ENCODE measurements around the gene TMIGD2.
"Not testable (repeated sequence)": the region's sequence is repeated elsewhere in the genome, so short reads cannot be mapped to it uniquely, and the experiment has no call there.

The TMIGD2 gene

DNA sequence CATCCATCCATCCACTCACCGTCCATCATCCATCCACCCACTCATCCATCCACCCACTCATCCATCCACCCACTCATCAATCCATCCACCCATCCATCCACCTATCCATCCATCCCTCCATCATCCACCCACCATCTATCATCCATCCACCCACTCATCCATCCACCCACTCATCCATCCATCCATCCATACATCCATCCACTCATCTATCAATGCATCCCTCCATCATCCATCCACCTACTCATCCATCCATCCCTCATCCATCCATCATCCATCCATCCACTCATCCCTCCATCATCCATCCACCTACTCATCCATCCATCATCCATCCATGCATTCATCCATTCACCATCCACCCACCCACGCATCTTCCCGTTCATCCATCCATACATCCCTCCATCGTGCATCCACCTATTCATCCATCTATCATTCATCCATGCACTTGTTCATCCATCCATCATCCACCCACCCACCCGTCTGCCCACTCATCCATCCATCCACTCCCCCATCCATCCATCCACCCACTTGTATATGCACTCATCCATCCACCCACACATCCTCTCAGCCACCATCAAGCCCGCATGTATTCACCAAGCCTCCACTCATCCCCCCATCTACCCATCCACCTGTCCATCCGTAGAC, 32.9 kb upstream of the TMIGD2 start:
- H3K4me3 Mint-ChIP-seq = no peak overlapping the region
- DNase-seq = no peak
- CTCF ChIA-PET = no interaction called here
- H3K9me3 Mint-ChIP-seq = peaks cover 3% of the 10 kb centered on the region
- peaks cover 3% of the 10 kb centered on the region for H3K36me3 Mint-ChIP-seq
- peaks cover 23% of the 10 kb centered on the region for H3K4me1 Mint-ChIP-seq
- no peaks in the 10 kb centered on the region for H3K27me3 Mint-ChIP-seq
- H3K27ac Mint-ChIP-seq = no peak overlapping the region

DNA sequence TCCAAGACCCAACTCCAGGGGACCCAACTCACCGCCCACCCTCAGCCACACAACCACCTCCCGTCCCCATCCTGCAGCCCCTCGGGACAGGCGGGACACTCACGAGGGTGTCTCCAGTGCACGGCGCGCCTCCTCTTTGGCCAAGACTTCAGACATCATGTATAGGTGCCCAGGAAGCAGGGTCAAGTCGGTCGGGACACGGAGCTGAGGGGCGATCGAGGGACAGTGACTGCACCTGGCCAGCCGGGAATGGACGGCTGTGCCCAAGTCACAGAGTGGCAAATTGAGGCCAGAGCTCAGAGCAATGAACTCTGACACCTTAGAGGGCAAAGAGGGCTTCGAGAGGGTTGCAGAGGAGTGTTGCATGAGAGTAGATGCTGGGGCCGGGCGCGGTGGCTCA, 27.7 kb upstream of the TMIGD2 start:
- H3K4me1 Mint-ChIP-seq = peaks cover 35% of the 10 kb centered on the region
- peaks cover 27% of the 10 kb centered on the region for H3K27me3 Mint-ChIP-seq
- H3K4me3 Mint-ChIP-seq = no peak overlapping the region
- peaks cover under 1% of the 10 kb centered on the region for H3K9me3 Mint-ChIP-seq
- DNase-seq = no peak
- CTCF ChIA-PET = no interaction called here
- peak overlapping the region; percentile 69 for H3K27ac Mint-ChIP-seq
- no peaks in the 10 kb centered on the region for H3K36me3 Mint-ChIP-seq

DNA sequence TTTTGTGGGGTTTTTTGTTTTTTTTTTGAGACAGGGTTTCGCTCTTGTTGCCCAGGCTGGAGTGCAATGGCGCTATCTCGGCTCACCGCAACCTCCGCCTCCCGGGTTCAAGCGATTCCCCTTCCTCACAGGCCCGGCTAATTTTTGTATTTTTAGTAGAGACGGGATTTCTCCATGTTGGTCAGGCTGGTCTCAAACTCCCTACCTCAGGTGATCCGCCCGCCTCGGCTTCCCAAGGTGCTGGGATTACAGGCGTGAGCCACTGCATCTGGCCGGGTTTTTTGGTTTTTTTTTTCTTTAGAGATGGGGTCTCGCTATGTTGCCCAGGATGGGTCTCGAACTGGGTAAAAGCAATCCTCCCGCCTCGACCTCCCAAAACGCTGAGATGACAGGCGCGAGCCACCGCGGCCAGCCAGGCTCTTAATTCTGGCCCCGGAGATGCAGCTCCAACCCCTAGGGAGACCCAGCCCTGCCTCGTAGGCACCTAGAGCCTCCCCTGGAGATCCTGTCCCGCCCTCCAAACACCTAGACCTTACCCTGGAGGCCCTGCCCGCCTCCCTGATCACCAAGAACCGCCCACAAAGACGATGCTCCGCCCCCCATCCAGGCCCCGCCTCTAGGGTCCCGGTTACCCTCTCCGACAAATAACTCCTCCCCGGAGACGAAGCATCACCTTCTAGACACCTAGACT, 26.9 kb upstream of the TMIGD2 start:
- Mint-ChIP-seq H3K4me1 (peaks cover 35% of the 10 kb centered on the region), H3K27ac (peak overlapping the region; percentile 90), H3K27me3 (peaks cover 27% of the 10 kb centered on the region), H3K4me3 (peak overlapping the region; percentile 78)
- H3K9me3 Mint-ChIP-seq, CTCF ChIA-PET, H3K36me3 Mint-ChIP-seq: not testable (repeated sequence)
- peak; percentile 54 for DNase-seq

DNA sequence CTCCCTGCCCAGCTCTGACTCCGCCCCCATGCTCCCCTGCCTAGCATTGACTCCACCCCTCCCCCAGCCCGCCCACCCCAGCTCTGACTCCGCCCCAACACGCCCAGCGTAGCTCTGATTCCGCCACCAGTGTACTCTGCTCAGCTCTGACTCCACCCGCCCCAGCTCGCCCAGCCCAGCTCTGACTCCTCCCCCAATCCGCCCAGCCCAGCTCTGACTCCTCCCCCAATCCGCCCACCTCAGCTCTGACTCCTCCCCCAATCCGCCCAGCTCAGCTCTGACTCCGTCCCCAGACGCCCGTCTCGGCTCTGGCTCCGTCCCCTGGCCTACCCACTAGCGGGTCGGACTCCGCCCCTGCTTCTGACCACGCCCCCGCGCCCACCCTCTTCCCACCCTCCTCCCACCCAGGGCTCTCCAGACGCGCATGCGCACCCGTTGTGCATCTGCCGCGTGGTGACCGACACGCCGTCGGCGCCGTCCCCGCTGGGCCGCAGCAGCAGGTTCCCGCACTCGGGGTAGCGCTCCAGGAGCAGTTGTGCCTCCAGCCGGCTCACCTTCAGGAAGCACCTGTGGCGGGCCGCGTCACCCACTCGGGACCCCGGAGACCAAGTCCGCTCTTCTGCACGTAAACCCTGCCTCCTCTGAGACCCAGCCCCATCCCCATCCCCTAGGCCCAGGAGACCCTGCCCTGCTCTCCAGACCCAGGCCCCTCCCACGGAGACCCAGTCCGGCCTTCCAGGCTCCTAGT, 26.2 kb upstream of the TMIGD2 start:
- peaks cover 27% of the 10 kb centered on the region for H3K27me3 Mint-ChIP-seq
- H3K4me1 Mint-ChIP-seq = peaks cover 35% of the 10 kb centered on the region
- CTCF ChIA-PET = interaction anchor here (0.8 kb wide), 1 partner anchor 327 kb away, joined by 3 read pairs; no protein-coding TSS in a partner anchor
- no peaks in the 10 kb centered on the region for H3K9me3 Mint-ChIP-seq
- H3K36me3 Mint-ChIP-seq = no peaks in the 10 kb centered on the region
- peak; percentile 96 for DNase-seq
- H3K4me3 Mint-ChIP-seq = peak overlapping the region; percentile 78
- H3K27ac Mint-ChIP-seq = peak overlapping the region; percentile 90

DNA sequence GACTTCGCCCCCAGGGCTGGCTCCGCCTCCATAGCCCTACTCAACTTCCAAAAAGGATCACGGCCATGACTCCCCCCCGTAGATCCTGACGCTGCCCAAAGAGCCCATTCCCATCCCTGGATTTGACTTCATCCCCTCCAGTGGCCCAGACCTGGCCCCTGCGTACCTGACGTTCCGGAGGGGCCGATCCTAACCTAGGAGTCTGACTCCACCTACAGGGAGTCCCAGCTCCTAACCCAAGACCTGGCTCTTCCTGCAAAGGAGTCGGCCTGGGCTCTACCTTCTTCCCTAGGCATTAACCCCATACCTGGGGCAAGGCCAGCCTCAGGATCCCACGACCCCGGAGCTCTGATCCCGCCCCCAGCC, 25.7 kb upstream of the TMIGD2 start:
- peaks cover 27% of the 10 kb centered on the region for H3K27me3 Mint-ChIP-seq
- H3K4me1 Mint-ChIP-seq = peaks cover 35% of the 10 kb centered on the region
- no peak for DNase-seq
- H3K9me3 Mint-ChIP-seq = no peaks in the 10 kb centered on the region
- peak overlapping the region; percentile 78 for H3K4me3 Mint-ChIP-seq
- CTCF ChIA-PET = interaction anchor here (0.8 kb wide), 1 partner anchor 326 kb away, joined by 3 read pairs; no protein-coding TSS in a partner anchor
- H3K27ac Mint-ChIP-seq = peak overlapping the region; percentile 78
- no peaks in the 10 kb centered on the region for H3K36me3 Mint-ChIP-seq

DNA sequence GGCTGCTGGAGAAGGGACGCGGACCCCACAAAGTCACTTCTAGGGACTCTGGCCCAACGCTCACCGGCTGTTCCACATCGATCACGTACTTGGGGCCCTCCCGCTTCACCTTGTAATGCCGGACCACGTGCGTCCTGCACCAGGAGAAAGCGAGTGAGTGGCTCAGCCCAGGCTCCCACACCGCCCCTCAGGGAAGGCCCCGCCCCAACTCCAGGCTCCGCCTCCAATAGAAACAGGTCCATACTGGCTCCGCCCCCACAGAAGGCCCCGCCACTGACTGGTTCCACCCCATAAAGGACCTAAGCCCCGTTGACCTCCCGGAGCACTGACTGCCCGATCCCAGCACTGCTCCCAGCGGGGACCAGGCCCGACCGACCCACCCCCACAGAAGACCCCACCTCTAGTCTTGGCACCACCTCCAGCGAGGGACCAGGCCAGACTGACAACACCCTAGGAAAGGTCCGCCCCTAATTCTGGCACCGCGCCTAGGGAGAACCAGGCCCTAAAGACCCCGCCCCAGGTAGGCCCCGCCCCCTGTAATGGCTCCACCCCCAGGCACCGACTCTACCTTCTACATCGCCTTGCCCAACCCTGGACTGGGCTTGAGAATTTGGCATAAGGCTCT, 25.2 kb upstream of the TMIGD2 start:
- H3K27ac Mint-ChIP-seq = peak overlapping the region; percentile 78
- CTCF ChIA-PET = no interaction called here
- H3K36me3 Mint-ChIP-seq = no peaks in the 10 kb centered on the region
- peaks cover under 1% of the 10 kb centered on the region for H3K9me3 Mint-ChIP-seq
- peaks cover 35% of the 10 kb centered on the region for H3K4me1 Mint-ChIP-seq
- H3K27me3 Mint-ChIP-seq = peaks cover 27% of the 10 kb centered on the region
- H3K4me3 Mint-ChIP-seq = peak overlapping the region; percentile 78
- peak; percentile 87 for DNase-seq

DNA sequence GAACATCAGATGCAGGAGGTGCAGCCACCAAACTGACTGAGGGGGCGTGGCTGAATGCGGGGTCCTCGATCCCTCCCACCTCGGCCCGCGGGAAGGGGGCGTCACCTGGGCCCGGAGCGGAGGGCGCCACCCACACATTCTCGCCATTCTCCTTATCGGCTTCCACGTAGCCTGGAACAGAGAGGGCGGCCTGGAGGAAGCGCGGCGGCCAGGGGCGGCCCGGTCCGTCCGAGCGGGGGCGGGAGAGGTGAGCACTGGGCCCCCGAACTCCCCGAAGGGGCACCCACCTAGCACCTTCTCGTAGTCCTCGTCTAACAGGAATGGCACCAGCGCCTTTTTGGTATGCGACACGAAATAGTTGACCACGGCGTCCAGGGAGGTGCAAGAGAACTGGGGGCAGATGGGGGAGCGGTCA, 24.7 kb upstream of the TMIGD2 start:
- Mint-ChIP-seq H3K9me3 (peaks cover 3% of the 10 kb centered on the region), H3K36me3 (no peaks in the 10 kb centered on the region), H3K4me1 (peaks cover 35% of the 10 kb centered on the region), H3K27me3 (peaks cover 27% of the 10 kb centered on the region), H3K4me3 (peak overlapping the region; percentile 78), H3K27ac (no peak overlapping the region)
- peak; percentile 42 for DNase-seq
- CTCF ChIA-PET = no interaction called here

DNA sequence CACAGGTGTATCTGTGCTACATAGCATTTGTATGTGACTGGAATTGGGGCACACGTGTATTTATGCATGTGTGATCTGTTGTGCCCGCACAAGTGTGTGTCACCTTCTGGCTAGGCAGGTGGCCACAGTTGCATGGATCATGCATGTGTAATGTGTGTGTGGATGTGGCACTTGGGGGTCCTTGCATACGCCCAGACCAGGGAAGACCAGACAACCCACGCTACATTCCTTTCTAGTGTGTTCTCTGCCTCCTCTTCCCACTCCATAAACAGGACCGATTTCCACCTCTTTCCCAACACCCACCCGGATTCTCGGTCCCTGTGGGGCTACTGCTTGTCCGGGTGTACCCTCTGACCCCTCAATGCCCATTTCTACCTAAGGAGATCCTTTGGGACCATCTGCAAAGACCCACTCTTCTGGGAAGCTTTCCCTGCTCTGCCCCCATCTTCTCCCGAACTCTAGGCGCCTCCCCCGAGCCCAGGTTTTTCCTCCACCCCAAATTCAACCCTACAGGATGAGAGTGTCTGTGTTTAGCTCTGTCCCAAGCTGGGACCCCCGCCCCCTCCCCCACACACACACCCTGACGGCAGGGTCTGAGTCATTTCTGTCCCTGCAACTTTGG, 24.1 kb upstream of the TMIGD2 start:
- peaks cover 35% of the 10 kb centered on the region for H3K4me1 Mint-ChIP-seq
- peaks cover 3% of the 10 kb centered on the region for H3K9me3 Mint-ChIP-seq
- no peaks in the 10 kb centered on the region for H3K36me3 Mint-ChIP-seq
- DNase-seq = no peak
- H3K27me3 Mint-ChIP-seq = peaks cover 27% of the 10 kb centered on the region
- CTCF ChIA-PET = no interaction called here
- H3K27ac Mint-ChIP-seq = no peak overlapping the region
- peak overlapping the region; percentile 21 for H3K4me3 Mint-ChIP-seq

DNA sequence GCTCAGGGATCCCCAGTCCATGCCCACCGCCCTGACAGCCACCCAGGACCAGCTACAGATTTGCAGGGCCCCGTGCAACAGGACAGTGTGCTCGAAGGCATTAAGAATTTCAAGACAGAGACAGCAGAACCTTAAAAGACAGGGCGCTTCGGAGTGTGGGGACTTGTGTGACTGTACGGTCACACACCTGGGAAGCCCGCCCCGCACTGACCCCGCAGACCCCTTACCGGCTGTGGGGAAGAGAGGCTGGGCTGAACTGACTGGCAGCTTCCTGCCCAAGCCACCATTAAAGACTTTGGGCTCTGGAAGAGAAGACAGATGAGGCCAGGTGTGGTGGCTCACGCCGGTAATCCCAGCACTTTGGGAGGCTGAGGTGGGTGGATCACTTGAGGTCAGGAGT, 22.0 kb upstream of the TMIGD2 start:
- H3K27ac Mint-ChIP-seq = no peak overlapping the region
- H3K4me3 Mint-ChIP-seq = no peak overlapping the region
- no peak for DNase-seq
- H3K9me3 Mint-ChIP-seq = peaks cover 22% of the 10 kb centered on the region
- CTCF ChIA-PET = interaction anchor here (1.2 kb wide), 1 partner anchor 57 kb away, joined by 3 read pairs; no protein-coding TSS in a partner anchor
- H3K27me3 Mint-ChIP-seq = peaks cover 27% of the 10 kb centered on the region
- peaks cover 4% of the 10 kb centered on the region for H3K36me3 Mint-ChIP-seq
- H3K4me1 Mint-ChIP-seq = peaks cover 28% of the 10 kb centered on the region

DNA sequence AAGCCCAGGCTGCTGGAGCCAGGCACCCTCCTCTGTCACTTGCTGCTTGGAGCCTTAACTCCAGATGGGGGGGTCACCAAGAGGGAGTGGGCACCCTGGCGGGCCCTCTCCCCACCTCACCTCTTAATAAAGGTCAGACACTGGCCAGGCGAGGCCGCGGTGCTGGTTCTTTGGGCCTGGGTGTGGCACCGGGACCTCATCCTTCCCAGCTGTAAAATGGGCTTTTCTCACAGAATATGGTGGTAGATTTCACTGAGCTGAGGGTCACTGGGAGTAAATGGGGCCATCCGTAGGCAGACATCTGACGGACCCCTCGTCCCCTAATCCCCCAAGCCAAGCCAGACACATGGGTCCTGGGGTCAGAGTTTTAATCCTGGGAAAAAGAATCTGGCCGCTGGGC, 21.5 kb upstream of the TMIGD2 start:
- DNase-seq = no peak
- CTCF ChIA-PET = no interaction called here

DNA sequence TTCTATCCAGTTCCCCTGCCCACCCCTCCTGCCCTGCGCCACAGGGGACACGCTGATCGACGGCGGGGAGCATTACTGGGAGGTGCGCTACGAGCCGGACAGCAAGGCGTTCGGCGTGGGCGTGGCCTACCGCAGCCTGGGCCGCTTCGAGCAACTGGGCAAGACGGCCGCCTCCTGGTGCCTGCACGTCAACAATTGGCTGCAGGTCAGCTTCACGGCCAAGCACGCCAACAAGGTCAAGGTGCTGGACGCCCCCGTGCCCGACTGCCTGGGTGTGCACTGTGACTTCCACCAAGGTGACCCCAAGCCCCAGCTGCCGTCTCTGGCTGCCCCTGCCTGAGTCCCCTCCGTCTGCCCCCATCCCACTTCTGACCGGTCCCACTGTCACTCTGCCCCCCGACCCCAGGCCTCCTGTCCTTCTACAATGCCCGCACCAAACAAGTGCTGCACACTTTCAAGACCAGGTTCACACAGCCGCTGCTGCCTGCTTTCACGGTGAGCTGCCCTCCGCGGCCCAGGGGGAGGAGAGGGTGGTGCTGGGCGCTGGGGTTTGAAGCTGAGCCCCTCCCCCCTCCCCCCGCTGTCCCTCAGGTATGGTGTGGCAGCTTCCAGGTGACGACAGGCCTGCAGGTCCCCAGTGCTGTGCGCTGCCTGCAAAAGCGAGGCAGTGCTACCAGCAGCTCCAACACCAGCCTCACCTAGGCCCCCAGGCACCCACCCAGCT, 20.9 kb upstream of the TMIGD2 start:
- no peak overlapping the region for H3K4me3 Mint-ChIP-seq
- peaks cover 18% of the 10 kb centered on the region for H3K4me1 Mint-ChIP-seq
- peaks cover 11% of the 10 kb centered on the region for H3K36me3 Mint-ChIP-seq
- no peak overlapping the region for H3K27ac Mint-ChIP-seq
- CTCF ChIA-PET = interaction anchor here (1.3 to 1.8 kb wide), 3 partner anchors 10 to 55 kb away, joined by 3 to 5 read pairs (median 3); no protein-coding TSS in a partner anchor
- H3K27me3 Mint-ChIP-seq = peaks cover 21% of the 10 kb centered on the region
- H3K9me3 Mint-ChIP-seq = peaks cover 29% of the 10 kb centered on the region
- no peak for DNase-seq

More for the DNA sequence above, 21.5 kb upstream of the TMIGD2 start:
- Mint-ChIP-seq H3K27ac (no peak overlapping the region), H3K4me3 (no peak overlapping the region), H3K4me1 (peaks cover 23% of the 10 kb centered on the region), H3K36me3 (peaks cover 6% of the 10 kb centered on the region), H3K27me3 (peaks cover 27% of the 10 kb centered on the region), H3K9me3 (peaks cover 26% of the 10 kb centered on the region)

DNA sequence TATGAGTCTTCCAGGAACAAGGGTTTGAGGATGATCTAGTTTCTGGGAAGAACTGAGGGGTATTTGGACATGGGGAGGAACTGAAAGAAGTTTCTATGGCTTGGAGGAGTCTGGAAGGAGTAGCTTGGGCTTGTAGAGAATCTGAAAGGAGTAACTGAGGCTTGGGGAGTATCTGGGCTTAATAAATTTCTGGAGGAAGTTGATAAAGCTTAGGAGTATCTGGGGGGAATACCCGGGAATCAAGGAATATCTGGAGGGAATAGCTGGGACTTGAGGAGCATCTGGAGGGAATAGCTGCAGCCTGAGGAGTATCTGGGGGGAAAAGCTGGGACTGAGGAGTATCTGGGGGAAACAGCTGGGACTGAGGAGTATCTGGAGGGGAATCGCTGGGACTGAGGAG, 18.2 kb upstream of the TMIGD2 start:
- H3K27ac Mint-ChIP-seq = no peak overlapping the region
- peaks cover 13% of the 10 kb centered on the region for H3K36me3 Mint-ChIP-seq
- H3K27me3 Mint-ChIP-seq = no peaks in the 10 kb centered on the region
- no peak for DNase-seq
- CTCF ChIA-PET = interaction anchor here (2.8 kb wide), 1 partner anchor 32 kb away, joined by 12 read pairs; no protein-coding TSS in a partner anchor
- peaks cover 29% of the 10 kb centered on the region for H3K9me3 Mint-ChIP-seq
- no peak overlapping the region for H3K4me3 Mint-ChIP-seq
- H3K4me1 Mint-ChIP-seq = no peaks in the 10 kb centered on the region

DNA sequence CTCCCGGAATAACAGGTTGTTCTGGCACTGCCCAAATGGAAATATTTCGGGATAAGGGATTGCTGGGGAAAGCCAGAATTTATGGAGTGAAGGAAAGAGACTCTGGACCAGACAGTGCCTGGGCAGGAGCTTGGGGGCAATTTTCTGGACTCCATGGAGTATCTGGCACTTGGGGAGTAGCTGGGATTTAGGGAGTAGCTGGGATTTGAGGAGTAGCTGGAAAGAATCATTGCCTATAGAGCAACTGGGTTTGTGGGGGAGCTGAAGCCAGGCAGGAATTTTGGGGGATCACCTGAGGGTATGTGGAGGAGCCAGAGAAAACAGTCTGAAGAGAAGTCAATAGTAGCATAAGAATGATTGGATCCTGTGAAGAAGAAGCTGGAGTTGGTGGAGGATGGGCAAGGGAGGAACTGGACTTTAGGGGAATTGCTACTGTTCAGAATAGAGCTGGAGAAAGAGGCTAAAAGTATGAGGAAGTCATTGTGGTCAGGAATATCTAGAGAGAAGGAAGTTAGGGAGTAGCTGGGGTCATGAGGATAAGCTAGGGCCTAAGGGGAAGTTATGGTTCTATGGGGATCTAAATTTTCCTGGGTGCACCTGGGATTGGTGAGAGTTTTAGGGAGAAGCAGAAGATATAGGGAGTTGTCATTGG, 17.0 kb upstream of the TMIGD2 start:
- Mint-ChIP-seq H3K27me3 (no peaks in the 10 kb centered on the region), H3K4me3 (no peak overlapping the region), H3K4me1 (no peaks in the 10 kb centered on the region), H3K36me3 (peaks cover 13% of the 10 kb centered on the region), H3K9me3 (peaks cover 29% of the 10 kb centered on the region), H3K27ac (no peak overlapping the region)
- no peak for DNase-seq
- CTCF ChIA-PET = interaction anchor here (2.8 kb wide), 1 partner anchor 33 kb away, joined by 12 read pairs; no protein-coding TSS in a partner anchor
